EH (cell line): ENCODE results near the gene HNRNPA2B1.
A peak's percentile ranks its signal among the peaks of the same experiment; 100 is the strongest.

Experiments used
- DNase-seq: peaks from one replicate; pipeline ENCODE4 v3.0.0-alpha.2; 2015; ENCODE audit warnings: low read depth

Gene HNRNPA2B1

DNA sequence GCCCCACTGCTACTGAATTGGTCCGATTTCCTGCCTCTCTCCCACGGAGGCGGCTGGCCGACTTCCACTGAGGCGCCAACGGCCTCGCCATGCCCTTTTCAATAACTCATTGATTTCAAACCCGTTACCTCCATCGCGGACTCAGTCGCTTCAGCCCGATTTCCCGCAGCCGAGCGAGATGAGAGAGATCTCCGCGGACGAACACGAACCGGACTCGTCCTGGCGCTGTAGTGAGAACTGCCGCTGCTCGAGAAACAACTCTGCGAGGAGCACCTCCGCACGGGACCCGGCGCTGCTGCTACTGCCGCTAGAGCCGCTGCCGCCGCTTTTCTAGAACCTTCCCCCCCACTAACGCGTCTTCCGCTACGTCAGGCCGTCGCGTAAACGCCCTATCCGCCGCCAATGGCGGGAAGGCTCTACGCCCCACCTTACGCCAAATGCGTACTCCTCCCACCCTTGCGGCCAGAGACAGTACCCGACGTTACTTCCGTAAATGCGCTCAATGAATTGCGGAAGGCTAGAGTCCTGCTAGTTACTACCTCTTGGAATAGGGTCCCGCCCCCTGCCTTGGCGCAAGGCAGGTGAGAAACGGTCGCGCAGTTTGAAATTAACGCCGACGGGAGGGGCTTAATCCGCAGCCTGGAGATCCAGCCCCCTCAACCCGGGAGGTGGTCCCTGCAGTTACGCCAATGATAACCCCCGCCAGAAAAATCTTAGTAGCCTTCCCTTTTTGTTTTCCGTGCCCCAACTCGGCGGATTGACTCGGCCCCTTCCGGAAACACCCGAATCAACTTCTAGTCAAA is at the start of gene HNRNPA2B1:
HNRNPA2B1 (minus strand) TSS at position 303 of the 803 bp plus-strand sequence; CDS start at position 134, 169 bp downstream.
- DNase-seq: peak; percentile 98

DNA sequence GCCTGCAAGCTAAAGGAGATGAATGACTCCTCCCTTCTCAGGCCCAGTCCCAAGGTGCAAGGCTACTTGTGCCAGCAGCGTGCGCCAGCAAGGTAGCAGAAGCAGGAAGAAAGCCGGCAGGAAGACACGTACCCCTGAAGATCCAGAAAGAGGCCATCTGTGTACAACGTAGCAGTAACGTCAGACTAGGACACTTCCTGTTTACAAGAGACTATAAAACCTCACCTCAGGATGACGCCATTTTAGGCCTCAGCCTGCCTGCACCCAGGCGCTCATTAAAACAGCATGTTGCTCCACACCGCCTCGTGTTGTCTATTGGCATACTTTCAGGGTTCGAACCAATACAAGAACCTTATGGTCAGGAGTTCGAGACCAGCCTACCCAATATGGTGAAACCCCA is 49.7 kb upstream of the HNRNPA2B1 start:
- no peak for DNase-seq

DNA sequence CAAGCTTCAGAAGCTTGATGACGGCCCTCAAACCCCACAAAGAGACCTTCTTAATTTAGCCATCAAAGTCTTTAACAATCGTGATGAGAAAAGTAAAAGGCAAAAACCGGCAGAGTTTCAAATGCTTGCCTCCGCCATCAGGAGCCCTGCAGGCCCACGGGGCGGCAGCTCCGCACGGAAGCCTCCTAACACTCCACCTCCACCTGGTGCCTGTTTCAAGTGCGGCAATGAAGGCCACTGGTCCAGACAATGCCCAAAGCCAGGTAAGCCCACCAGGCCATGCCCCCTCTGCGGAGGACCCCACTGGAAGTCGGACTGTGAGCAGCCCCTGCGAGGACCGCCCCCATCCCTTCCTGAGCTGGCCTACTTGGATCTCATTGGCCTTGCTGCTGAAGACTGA is 44.6 kb upstream of the HNRNPA2B1 start:
- DNase-seq: no peak

DNA sequence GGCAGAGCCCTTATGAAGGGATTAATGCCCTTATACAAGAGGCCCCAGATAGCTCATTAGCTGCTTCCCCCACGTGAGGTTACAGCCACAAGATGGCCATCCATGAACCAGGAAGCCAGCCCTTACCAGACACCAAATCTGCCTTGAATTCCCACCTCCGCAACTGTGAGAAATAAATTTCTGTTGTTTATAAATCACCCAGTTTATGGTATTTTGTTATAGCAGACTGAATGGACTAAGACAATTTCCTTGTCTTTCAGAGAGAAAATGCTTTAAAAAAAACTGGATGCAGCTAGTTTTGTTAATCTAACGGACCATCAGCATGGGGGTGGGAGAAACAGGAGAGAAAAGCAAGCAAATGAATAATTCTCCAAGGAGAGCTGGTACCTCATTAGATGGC is 37.5 kb upstream of the HNRNPA2B1 start:
- no peak for DNase-seq

DNA sequence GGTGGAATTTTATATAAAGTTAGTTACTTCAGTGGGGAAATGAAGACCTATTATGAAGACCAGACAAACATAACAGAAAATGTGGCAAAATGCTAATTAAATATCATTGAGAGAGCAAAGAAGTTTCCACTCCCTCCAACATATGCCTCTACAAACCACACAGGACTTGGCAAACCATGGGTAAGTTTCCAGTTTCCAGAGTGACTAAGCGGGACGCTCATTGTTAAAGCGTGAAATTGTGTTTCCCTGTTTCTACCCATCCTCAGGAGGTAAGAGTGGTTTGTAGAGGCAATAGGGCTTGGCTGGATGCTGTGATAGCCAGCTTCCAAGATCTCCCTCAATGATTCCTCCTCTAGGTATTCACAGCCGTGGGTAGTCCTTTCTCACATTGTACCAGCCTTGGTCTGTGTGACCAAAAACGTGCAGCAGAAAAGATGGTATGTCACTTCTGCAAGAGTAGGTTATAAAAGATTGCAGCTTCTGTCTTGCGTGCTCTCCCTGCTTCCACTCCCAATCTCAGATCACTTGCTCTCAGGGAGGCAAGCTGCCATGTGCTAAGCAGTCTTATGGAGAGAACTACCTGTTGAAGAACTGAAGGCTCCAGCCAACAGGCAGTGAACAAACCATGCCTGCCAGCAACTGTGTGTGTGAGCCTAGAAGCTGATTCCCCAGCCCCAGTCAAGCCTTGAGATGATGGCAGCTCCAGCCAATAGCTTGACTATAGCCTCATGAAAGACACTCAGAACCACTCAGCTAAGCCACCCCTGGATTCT is 36.7 kb upstream of the HNRNPA2B1 start:
- DNase-seq: no peak

DNA sequence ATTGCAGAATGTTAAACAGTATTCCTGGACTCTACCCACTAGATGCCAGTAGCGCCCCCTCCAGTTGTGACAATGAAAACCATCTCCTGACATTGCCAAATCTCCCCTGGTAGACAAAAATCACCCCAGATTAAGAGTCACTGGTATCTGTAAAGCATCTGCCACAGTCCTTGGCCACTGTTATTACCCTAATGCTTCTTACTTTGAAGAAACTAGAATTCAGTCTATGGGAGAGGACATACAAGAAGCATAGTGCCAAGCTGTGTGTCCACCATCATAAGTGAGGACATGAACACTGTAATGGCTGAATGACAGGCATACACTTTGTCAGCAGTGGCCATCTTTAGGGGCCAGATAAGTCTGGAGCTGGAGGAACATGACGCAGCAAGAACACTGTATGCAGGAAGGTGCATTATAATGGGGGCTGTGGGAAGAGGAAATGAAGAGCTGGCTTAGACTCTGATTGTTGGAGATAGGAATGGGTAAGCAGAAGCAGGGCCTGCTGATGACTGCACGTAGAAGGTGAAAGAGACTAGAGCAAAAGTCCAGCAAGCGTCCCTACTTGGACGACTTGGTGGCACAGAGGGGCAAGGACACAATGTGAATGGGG is 33.5 kb upstream of the HNRNPA2B1 start:
- DNase-seq: no peak

DNA sequence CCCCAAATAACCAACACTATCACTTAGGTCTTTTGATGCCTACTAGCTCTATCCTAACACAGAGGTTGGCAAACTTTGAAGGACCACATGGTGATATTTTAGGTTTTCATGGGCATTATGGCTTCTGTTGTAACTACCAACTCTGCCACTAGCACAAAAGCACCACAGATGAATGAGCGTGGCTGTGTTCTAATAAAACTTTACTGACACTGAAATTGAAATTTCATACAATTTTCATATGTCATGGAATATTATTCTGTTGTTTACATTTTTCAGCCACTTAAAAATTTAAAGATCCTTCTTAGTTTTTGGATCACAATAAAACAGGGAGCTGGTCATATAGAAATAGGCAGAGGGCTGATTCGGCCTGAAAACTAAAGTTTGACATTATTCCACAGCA is 27.4 kb upstream of the HNRNPA2B1 start:
- DNase-seq: no peak

DNA sequence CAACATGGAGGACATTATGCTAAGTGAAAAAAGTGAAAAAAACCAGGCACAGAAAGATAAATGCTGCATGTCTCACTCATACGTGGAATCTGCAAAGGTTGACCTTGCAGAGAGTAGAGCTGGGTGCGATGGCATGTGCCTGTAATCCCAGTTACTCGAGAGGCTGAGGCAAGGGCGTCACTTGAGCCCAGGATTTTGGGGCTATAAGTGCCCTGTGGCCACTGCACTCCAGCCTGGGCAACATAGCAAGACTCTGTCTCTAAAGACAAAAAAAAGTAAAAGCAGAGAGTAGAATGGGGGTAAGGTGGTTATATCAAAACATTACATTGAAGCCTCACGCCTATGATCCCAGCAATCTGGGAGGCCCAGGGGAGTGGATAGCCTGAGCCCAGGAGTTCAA is 23.8 kb upstream of the HNRNPA2B1 start:
- DNase-seq: no peak

DNA sequence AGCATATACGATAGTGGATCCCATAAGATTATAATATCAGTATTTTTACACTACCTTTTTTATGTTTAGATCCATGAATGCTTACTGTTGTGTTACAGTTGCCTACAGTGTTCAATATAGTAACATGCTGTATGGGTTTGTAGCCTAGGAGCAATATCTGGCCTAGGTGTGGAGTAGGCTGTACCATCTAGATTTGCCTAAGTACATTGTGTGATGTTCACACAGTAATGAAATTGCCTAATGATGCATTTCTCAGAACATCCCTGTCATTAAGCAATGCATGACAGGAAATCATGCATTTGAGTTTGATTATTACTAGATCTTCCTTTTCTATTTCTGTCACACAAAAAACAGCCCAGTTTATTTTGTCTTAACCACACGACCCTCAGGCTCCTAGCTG is 15.5 kb upstream of the HNRNPA2B1 start:
- DNase-seq: no peak

DNA sequence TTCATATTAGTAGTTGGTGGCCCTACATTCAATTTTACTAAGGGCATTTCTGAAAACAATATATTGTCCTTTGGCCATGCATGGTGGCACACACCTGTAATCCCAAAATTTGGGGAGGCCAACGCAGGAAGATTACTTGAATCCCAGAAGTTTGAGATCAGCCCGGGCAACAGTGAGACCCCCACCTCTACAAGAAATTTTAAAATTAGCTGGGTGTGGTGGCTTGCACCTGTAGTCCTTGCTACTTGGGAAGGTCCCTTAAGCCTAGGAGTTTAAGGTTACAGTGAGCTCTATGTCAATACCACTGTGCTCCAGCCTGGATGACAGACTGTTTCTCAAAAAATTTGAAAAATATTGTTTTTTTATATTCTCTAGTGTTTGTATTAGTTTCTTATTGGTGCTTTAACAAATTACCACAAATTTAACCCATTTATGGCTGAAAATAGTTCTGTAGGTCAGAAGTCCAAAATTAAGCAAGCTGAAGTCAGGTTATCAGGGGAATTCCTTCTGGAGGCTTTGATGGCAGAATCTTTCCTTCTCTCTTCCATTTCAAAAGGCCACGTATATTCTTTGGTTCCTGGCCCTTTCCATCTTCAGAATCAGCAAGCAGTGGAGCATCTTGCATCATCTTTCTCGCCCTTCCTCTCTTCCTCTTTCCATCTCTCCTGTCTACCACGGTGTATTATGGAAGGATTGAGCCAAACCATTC is 13.4 kb upstream of the HNRNPA2B1 start:
- DNase-seq: no peak

DNA sequence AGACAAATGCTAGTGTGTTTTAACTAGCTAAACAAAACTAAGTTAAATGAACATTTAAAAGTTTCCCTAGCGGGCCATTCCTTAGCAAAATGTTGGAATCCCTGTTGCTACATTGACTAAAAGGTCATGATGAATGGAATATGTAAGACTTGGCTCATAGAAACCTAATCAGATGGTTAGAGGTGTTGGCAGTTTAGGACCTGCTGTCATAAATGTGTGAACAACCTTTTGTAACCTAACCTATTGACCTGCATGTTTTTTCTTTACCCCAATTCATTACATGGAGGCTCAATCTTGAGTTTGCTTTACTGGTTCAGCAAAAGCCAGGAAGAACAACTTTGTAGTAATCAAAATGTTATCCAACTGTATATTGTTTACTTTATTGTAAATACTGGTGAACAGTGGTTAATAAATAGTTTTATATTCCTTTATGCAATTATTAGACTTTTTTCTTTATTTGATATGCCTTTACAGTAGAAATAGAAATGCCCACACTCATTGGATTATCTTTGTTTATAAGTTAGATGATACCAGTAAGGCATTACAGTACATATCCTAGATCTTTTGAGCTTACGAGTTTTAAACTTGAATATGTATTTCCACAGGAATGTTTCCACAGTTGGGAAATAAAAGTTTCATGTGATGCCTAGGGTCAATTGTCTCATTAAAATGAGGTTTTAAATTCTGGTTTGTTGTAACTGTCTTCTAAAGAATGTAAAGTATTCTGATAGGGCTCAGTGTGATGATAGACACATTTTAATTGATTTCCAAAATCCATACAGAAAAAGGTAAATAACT is 12.6 kb upstream of the HNRNPA2B1 start:
- DNase-seq: peak; percentile 20

DNA sequence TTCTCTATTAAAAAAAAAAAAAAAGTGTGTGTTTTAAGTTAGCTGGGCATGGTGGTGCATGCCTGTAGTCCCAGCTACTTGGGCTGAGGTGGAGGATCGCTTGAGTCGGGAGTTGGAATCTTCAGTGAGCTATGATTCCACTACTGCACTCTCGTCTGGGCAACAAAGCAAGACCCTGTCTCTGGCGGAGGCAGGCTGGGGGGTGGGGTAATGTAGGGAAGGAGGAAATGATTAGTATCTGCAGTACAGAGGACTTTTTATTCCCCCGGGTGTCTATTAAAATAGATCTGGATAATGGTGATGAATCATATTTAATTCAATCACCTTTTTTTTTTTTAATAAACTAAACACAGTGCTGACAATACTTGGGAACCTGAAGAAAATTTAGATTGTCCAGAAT is 7.5 kb upstream of the HNRNPA2B1 start:
- no peak for DNase-seq

DNA sequence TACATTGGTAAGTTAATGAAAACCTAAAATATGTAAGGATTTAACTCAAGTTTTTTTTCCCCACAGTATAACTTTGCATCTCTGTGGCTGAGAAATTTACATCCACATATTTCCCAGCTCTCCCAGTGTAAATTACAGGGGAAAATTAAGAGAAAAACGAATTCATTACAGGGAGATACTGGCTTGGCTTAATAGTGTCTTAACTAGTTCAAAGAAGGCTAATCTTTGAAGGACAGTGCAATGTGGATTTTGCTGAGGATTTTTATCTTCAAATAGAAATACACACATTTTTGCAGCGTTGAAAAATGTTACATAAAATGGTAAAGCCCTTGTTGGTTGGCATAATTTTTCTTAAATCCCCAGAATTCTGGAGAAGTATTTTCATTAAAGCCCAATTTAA is 2.5 kb upstream of the HNRNPA2B1 start:
- DNase-seq: no peak

DNA sequence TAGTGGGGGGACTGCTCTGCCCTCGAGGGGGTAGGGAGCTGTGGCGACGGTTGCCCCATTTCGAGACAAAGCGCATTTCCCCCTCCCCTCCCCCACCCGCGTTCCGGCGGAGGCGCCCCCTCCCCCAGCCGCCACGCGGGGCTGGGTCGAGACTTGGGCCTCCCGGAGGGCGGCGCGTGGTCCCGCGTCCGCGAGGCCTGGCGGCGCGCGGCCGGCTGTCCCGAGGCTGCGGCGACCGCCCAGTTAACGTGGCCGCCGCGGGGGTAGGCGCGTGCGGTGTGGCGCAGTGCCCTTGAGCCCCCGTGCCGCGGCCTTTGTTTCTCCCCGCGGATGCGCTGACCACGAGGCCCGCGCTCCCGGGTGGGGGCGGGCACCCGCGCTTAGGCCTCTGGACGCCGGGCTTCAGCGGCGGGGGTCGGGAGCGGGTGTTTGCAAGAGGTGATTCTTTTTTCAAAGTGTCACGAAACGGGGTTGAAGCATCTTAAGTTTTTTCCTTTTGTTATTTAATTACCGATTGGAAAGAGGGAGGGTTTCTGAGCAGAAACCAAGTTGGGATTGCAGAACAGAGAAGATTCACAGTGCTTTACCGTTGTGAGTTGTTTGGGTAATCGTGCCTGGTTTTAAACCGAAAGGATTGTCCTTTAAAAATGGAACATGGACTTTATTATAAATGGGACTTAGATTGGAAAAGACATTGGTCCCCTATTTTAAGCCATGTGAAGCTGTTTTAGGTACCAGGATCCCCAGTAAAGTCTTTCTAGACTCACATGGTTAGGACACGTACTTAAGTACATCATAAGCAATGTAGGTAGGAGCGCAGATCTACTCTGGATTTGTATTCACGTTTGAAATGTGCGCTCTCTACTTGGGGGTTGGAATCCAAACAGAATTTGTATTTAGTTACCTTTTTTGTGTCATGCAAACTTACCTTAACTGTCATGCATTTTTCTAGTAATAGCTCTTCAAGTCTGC is 1.8 kb upstream of the HNRNPA2B1 start:
- peak; percentile 52 for DNase-seq

DNA sequence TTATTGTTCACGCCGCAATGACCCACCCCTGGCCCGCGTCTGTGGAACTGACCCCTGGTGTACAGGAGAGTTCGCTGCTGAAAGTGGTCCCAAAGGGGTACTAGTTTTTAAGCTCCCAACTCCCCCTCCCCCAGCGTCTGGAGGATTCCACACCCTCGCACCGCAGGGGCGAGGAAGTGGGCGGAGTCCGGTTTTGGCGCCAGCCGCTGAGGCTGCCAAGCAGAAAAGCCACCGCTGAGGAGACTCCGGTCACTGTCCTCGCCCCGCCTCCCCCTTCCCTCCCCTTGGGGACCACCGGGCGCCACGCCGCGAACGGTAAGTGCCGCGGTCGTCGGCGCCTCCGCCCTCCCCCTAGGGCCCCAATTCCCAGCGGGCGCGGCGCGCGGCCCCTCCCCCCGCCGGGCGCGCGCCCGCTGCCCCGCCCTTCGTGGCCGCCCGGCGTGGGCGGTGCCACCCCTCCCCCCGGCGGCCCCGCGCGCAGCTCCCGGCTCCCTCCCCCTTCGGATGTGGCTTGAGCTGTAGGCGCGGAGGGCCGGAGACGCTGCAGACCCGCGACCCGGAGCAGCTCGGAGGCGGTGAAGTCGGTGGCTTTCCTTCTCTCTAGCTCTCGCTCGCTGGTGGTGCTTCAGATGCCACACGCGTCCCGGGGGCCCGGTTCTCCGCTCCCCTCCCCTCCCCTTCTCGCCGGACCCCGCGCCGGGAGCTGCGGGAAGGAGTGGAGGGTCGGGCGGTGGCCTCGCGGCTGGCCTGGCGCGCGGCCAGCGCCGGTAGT is 887 bp upstream of the HNRNPA2B1 start, which contains the start of gene CBX3:
CBX3 (plus strand) TSS at position 499 of the 772 bp plus-strand sequence. CDS start 1,254 bp downstream, outside the sequence.
- DNase-seq: peak; percentile 89

DNA sequence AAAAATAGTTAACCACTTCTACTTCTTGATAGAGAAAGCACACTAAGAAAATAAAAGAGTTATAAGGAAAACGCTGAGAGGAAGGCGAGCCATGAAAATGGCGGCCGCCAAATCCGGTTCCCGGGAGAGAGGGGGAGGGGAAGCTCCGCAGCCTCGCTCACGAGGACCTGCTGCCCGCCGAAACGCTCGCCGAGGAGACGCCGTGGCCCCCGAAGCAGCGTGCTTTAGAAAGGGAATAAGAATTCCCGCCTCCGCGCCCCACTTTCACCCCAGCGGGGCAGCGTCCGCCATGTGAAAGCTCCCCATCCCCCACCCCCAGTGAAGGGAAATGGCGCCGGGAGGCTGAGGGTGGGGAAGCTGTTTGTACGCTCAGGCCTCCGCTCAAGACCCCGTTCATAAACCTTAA is 505 bp downstream of the HNRNPA2B1 start:
- peak; percentile 62 for DNase-seq

DNA sequence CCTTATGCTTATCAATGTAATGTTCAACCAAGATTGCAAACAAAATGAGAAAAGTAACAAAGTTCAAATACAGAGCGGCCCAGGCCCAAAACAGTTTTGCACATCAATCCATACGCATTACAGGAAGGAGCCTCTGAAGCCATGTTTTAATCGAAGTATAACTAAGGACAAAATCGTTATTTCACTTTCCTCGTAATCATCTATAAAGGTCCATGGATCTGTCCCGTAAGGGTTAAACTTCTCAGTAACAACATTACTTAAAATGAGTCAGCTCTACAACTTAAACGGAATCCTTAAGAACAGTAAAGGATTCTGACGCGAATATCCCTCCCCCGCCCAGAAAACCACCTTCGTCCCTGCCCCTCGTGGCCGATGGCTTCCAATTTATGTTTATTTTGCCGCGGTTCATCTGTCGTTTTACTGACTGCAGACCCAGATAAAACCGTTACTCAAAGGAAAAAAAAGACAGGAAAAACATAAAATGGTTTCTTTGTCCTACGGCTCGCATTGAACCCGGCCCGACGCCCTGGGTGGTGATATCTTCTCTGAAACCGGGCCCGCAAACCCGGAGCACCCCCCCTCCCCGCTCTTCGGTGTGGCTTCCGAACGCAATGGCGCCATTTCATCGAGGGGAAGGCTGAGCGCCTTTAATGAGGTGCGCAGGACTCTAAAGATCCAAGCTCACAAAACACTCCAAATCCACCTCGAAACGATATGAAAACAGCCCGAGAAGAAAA is 1.1 kb downstream of the HNRNPA2B1 start:
- peak; percentile 56 for DNase-seq

DNA sequence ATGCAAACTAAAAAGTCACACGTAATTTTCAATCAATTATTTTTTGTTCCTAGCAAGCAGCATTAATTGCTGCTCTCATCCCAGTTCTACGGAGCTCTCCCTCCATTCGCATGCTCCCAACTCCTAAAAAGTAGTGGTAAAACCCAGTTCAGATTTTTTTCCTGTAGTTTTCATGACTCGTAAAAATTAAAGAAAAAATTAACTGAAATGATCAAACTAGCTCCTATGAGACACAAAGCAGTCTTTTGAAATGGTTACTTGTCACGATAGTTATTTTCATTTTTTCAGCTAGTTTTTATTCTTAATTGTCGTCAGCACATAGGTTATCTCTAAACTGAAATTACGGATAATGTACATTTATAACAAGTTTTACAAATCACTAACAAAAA is 1.8 kb downstream of the HNRNPA2B1 start:
- DNase-seq: no peak
